ENCODE results near the gene ARHGAP26.

ARHGAP26 gene

DNA sequence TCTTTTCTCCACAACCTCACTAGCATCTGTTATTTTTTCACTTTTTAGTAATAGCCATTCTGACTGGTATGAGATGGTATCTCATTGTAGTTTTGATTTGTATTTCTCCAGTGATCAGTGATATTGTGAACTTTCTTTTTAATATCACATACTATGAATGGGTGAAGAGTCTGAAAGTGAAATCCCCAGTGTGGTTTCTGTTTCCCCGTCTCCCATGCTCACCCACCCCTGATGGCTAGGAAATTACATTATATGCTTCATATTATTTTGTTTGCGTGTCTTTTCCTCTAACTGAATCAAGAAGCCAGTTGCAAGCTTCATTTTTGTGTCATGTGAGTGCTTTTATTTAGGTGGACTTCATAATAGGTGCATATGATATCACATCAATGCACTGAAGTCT lies 171.1 kb downstream of the ARHGAP26 start:
- TF ChIP-seq, protein P1, sequence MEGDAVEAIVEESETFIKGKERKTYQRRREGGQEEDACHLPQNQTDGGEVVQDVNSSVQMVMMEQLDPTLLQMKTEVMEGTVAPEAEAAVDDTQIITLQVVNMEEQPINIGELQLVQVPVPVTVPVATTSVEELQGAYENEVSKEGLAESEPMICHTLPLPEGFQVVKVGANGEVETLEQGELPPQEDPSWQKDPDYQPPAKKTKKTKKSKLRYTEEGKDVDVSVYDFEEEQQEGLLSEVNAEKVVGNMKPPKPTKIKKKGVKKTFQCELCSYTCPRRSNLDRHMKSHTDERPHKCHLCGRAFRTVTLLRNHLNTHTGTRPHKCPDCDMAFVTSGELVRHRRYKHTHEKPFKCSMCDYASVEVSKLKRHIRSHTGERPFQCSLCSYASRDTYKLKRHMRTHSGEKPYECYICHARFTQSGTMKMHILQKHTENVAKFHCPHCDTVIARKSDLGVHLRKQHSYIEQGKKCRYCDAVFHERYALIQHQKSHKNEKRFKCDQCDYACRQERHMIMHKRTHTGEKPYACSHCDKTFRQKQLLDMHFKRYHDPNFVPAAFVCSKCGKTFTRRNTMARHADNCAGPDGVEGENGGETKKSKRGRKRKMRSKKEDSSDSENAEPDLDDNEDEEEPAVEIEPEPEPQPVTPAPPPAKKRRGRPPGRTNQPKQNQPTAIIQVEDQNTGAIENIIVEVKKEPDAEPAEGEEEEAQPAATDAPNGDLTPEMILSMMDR (IDR thresholded peaks at IDR 0.05): no peak

- TF ChIP-seq, protein P1 (IDR thresholded peaks at IDR 0.05): no peak
Observed at GRCh38 chr5:142942901-142943300, 172.7 kb downstream of the ARHGAP26 start.

DNA sequence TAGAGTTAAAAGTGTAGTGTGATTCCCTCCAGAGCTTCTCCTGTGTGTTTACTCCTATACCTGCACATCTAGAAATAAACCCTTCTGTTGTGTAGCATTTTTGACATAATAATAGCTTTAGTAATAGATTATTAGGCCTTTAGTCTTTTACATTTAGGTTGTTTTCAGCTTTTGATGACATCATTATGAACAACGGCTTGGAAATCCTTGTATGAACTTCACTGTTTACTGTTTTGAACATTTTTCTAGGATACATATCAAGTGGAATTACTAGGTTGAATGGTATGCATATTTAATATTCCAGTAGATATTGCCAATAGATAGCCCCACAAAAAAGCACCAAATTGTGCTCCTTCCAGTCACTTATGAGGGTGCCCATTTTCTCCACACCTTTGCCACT lies 174.0 kb downstream of the ARHGAP26 start:
- TF ChIP-seq, protein P1 (IDR thresholded peaks at IDR 0.05): no peak

GRCh38 chr5:142945321-142945720 lies 175.1 kb downstream of the ARHGAP26 start:
- TF ChIP-seq, protein P1 (IDR thresholded peaks at IDR 0.05): no peak

GRCh38 chr5:142945845-142946244 lies 175.7 kb downstream of the ARHGAP26 start:
- TF ChIP-seq, protein P1 (IDR thresholded peaks at IDR 0.05): no peak

- TF ChIP-seq, protein P1 (IDR thresholded peaks at IDR 0.05): no peak
Observed at GRCh38 chr5:142946547-142947426, 176.6 kb downstream of the ARHGAP26 start.

- TF ChIP-seq, protein P1 (IDR thresholded peaks at IDR 0.05): no peak
Observed at GRCh38 chr5:142947427-142947709, 177.2 kb downstream of the ARHGAP26 start.
